Measurements from ENCODE around the gene LIPE.

GRCh38 chr19:42407816-42408175 lies 19.4 kb downstream of the LIPE start:
- TF ChIP-seq POLR2A (IDR thresholded peaks at IDR 0.05; ENCODE audit: low read depth, low read length) (no peak), POLR2AphosphoS5 (IDR thresholded peaks at IDR 0.05; ENCODE audit: low read depth, low read length) (no peak)

Measured in GM12891 (cell line).